GM12801 (cell line): Measurements from ENCODE around the gene VTI1A.

Experiments used
- TF ChIP-seq, protein P1 (sequence below): IDR thresholded peaks from one replicate; pipeline ENCODE4 v1.5.1; 2011; ENCODE audit warnings: control low read depth; ENCODE audit not compliant: insufficient read length; ENCODE audit errors: extremely low read depth

VTI1A gene

DNA sequence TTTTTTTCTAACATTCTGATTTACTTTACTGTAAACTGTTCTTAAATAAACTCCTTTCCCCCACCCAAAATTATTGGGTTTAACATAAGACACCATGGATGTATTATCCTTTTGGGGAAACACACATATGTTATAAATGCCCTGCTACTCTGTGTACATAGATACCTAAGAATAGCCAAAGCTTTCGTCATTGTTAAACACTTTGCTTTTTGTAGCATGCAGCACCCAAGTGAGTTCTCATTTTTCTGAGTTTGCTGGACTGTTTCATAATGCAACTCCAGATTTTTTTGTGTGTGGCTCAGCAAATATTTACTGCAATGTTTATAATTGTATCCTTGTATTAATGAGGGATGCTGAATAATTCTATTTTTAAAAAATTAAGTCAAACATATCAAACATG lies 86.9 kb downstream of the VTI1A start:
- TF ChIP-seq, protein P1, sequence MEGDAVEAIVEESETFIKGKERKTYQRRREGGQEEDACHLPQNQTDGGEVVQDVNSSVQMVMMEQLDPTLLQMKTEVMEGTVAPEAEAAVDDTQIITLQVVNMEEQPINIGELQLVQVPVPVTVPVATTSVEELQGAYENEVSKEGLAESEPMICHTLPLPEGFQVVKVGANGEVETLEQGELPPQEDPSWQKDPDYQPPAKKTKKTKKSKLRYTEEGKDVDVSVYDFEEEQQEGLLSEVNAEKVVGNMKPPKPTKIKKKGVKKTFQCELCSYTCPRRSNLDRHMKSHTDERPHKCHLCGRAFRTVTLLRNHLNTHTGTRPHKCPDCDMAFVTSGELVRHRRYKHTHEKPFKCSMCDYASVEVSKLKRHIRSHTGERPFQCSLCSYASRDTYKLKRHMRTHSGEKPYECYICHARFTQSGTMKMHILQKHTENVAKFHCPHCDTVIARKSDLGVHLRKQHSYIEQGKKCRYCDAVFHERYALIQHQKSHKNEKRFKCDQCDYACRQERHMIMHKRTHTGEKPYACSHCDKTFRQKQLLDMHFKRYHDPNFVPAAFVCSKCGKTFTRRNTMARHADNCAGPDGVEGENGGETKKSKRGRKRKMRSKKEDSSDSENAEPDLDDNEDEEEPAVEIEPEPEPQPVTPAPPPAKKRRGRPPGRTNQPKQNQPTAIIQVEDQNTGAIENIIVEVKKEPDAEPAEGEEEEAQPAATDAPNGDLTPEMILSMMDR = no peak

DNA sequence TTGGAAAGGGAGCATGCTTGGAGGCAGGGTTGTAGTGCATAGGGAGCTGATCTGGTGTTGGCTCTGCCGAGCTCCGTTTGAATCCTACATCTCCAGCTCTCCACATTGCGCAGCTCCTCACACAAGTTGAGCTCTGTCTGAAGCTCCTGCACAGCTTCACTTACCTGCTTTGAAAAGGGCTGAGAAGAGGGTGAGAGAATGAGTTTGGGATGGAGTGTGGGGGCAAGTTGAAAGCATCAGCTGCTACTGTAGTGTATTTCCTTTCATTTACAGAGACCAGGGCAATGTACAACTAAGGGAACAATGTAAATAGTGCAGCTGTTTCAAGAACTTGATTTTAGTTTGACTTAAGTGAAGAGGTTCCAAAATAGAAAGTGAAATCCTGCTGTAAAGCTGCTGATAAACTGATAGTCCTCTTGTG lies 88.5 kb downstream of the VTI1A start:
- TF ChIP-seq, protein P1 = no peak

DNA sequence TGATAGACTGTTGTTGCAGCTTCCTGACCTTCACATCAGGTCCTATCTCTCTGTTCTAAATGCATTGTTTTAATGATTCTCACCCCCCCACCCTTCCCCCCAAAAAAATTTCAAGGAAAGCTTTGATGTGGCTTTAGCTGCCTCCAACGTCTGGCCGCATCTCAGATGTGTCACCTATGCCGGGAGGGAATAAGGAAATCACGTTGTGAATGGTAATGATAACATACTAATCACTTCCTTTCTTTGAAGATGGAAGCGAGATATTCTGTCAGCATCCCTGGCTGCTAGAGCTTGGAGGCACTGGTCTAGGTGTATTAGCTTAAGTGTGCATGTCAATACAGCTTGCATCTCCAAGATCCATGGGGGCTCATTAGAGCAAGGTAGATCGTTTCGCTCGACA lies 89.6 kb downstream of the VTI1A start:
- TF ChIP-seq, protein P1 = no peak

DNA sequence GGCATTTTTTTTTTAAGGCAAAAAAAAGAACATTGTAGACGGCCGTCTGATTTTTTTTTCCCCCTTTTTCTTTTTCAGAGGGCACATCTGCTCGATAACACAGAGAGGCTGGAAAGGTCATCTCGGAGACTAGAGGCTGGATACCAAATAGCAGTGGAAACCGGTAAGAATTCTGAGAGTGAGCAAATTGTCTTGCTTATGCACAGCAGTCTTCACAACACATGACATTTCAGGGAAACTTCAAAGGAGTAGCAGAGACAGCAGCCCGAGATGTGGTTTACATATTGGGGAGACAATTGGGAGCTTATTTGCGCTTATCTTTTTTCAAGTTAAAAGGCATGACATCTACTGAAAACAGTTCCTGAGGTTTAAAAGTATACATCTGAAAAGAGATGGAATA lies 91.2 kb downstream of the VTI1A start:
- TF ChIP-seq, protein P1 = no peak

DNA sequence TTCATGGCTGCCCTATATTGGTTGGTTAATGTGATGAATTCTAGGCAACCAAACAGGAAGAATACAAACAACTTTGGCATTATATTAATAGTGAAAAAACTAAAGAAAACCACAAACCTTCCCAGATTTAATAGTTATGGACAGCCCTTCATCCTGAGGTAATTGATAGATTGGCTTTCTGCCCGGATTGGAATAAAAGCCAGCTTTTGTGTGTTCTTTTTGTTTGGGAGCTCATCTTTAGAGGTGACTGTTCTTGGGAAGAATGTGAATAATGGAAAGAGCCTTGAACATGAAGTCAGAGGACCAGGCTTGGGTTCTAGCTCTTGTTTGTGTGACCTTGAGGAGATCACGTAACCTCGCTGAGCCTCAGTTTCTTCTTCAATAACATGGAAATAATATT lies 92.3 kb downstream of the VTI1A start:
- TF ChIP-seq, protein P1 = no peak

DNA sequence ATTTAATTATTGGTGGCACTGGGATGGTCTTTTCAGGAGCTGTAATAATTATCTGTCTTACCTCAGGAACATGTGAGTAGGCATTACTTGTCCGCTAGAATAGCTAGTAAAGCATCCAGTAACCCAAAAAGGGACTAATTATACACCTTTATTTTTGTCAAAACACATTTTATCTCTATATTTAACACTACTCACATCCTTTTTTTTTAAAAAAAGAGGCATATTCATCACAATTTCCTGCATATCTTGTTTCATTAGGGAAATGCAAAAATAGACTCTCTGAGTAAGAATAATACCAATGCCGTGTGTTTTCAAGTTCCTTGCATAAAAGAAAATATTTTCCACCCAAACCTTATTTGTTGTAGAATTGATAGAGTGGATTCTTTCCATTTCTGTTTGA lies 99.5 kb downstream of the VTI1A start:
- TF ChIP-seq, protein P1 = no peak

DNA sequence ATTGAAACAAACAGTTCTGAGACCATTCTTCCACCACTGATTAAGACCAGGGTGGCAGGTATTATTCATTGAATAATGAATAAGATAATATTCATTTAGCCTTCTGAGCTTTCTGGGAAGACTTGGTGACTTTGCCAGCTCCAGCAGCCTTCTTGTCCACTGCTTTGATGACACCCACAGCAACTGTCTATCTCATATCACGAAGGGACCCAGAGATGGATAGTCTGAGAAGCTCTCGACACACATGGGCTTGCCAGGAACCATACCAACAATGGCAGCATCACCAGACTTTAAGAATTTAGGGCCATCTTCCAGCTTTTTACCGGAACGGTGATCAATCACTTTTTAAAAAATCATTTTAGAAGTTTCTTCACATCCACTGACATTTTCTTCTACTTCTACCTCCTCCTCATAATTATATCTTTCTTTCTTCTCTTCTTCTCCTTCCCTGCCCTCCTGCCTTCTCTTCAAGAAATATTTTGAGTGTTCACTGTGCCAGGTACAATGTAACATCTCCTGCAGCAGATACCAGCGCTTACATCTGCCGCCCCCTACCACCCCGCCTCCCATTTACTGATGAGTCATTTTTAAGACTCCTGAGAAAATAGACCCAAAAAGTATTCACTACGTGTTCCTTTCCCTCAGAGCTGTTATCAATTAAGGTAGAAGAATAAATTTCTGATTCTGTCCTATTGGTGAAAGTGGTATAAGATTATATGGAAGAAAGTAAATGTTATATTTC lies 101.7 kb downstream of the VTI1A start:
- TF ChIP-seq, protein P1 = no peak
